Omental fat pad (tissue), 4 donors: ENCODE data around the gene LOXL4. TPM values are rescaled to one million over a fixed set of nuclear protein-coding genes. Genes with fewer than 3 reads are reported as not detected.

ENCODE experiments used
- ATAC-seq: fragments of 150-250 bp; one replicate; pipeline ENCODE4 v1.9.1; 2016; ENCODE audit warnings: mild to moderate bottlenecking, moderate library complexity; ENCODE audit not compliant: low FRiP score
- DNase-seq: peaks from one replicate; pipeline ENCODE4 v3.0.0-alpha.2; 2019; ENCODE audit warnings: low spot score
- total RNA-seq, 4 donors: library from RNA; depleted of rRNA; stranded (reverse); fragments of >200 nt; gene quantifications; one replicate each; pipeline ENCODE4 v1.1.0, GENCODE V29; 2016
- TF ChIP-seq, protein P1 (sequence below), 3 donors: fragments of 450-650 bp; IDR thresholded peaks; one replicate each; pipeline ENCODE4 v1.5.1; 2016 to 2017; ENCODE audit warnings: antibody characterized with exemption in 3 of 3, mild to moderate bottlenecking in 3 of 3, moderate library complexity in 2 of 3

LOXL4 gene
- total RNA-seq, 4 donors from 2014 or later = 3.3 to 13.0 (median 7.0) TPM

DNA sequence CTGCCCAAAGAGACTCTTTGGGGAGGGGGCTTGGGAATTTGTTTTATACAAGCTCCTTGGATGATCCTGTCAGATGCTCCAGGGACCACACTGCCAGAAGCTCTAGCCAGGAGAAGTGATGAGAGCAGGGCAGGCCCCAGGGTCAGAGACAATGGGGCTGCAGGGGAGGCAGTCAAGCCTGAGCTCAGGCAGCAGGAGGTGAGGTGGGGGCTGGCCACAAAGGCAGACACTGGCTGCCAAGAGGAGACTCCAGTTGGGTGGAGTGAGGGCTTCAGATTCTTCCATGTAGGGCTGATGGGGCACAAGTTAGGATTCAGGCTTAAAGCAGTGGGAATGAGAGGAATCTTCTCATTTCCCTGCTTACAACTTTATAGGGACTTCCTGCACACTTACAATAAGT lies 35.6 kb upstream of the LOXL4 start:
- TF ChIP-seq, protein P1, sequence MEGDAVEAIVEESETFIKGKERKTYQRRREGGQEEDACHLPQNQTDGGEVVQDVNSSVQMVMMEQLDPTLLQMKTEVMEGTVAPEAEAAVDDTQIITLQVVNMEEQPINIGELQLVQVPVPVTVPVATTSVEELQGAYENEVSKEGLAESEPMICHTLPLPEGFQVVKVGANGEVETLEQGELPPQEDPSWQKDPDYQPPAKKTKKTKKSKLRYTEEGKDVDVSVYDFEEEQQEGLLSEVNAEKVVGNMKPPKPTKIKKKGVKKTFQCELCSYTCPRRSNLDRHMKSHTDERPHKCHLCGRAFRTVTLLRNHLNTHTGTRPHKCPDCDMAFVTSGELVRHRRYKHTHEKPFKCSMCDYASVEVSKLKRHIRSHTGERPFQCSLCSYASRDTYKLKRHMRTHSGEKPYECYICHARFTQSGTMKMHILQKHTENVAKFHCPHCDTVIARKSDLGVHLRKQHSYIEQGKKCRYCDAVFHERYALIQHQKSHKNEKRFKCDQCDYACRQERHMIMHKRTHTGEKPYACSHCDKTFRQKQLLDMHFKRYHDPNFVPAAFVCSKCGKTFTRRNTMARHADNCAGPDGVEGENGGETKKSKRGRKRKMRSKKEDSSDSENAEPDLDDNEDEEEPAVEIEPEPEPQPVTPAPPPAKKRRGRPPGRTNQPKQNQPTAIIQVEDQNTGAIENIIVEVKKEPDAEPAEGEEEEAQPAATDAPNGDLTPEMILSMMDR (IDR thresholded peaks at IDR 0.05) = no peak
- no peak for ATAC-seq
- no peak for DNase-seq

DNA sequence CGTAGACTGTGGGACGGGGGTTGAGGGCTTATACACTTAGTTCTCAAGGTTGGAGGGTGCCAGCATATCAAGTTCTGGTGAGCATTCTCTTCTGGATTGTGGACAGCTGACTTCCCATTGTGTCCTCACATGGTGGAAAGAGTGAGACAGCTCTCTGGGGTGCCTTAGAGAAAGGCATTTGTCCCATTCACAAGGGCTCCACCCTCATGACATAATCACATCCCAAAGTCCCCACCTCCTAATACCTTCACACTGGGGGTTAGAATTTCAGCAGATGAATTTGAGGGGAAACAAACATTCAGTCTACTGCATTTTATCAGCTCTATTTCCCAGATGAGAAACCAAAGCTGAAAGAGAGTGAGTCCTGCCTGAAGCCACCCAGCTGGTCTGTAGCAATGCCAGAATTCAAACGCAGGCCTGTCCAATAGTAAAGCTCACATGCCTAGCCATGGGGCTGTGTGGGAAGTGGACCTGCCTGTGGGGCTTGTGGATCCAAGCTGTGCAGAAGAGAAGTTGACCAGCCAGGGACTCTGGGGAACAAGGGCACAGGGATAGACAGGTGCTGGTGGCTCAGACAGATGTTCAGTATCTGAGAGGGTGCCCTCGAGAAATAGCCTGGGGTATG lies 34.9 kb upstream of the LOXL4 start:
- ATAC-seq (no peak), DNase-seq (no peak)
- TF ChIP-seq, protein P1 (IDR thresholded peaks at IDR 0.05) = no peak

DNA sequence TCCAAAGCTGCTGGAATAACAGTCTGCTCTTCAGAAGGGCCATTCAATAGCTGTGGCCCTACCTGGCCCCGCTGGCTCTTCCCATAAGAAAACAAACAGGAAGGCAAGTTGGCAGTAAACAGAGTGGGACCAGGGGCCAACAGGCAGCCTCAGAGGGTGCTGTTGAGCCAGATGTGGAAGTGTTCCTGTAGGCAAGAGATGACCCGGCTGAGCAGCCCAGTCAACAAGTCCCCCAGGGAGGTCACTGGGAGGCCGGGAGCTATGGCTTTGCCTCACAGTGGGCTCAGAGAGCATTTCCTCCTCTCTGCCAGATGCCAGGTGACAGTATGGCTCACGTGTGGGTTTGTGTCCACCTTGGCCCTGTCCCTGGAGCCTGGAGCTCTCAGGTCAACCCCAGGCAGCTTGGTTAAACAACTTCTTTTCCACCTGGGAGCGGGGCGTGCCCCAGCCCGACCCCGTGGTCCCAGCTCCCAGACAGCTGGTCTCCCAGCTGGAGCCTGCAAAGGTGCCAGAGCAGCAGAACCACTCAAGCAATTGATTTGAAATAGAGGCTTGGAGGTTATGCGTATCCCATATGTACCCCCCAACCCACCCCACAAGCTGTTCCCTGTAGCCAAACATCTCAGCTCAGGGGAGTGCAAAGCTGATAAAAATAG lies 33.8 kb upstream of the LOXL4 start:
- DNase-seq (no peak), ATAC-seq (no peak)
- TF ChIP-seq, protein P1 (IDR thresholded peaks at IDR 0.05) = no peak

DNA sequence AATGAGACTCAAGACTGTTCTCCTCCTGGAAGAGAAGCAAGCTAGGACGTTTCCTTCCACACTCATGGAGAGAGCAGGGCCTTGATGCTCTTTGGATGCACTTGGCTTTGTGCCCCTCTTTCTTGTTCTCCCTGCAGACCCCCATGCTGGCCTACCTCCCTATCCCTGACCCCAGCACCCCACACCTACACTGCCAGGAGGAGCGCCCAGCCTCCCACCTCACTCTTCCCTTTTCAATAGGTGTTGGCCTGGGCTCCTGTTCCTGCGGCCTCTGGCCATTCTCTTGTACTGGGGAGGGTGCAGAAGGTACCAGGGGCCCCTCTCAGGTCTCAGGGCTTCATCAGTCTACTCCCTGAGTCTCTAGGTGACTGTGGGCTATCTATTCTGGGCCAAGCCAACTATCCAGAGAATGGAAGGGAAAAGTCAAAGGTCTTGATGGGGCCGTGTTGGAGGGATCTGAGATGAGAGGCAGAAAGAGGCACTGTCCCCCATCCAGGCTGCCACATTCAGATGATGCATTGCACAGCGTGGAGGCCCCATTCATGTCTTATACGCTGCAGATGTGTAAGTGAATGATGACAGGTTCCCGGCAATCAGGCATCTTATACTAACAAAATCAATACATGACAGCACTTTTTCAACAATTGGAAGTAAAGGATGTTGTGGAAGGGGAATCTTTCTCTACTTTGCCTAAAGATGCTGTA lies 32.7 kb upstream of the LOXL4 start:
- DNase-seq (no peak), ATAC-seq (no peak)
- TF ChIP-seq, protein P1 (IDR thresholded peaks at IDR 0.05) = no peak

DNA sequence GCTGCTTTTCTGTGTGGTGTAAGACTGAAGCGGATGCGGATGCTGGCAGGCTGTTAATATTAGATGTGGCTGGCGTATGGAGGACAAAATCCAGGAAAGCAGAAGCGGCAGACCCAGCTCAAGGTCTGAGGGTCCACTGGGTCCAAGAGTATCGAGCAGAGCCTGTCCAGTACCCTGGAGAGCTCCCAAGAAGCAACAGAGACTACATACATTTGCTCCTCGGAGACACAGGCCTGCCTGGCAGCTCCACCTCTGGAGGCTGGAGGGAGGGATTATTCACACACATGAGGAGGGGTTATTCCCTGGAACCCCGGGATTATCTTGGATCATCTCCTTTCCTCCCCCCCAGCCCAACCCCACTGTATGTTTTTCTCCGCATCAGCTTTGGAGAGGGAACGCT lies 31.3 kb upstream of the LOXL4 start:
- ATAC-seq (no peak), DNase-seq (no peak)
- TF ChIP-seq, protein P1 (IDR thresholded peaks at IDR 0.05) = no peak

DNA sequence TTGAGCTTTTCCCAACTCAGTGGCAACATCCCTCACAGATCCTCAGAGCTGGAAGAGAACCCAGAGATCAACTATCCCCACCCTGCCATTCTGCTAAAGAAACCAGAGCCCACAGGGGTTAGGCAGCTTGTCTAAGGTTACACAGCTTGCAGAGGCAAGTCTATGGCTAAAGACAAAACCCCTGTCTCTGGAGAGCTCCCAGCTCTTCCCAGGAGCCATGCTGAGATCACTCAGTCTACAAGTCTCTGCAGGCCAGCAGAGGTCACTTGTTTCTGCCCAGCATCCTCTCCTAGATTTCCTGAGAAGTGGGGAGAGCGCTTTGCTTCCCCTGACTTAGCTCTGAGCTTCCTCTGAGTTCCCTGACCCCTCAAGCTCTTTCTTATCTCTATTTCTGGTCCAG lies 28.5 kb upstream of the LOXL4 start:
- ATAC-seq (no peak), DNase-seq (no peak)
- TF ChIP-seq, protein P1 (IDR thresholded peaks at IDR 0.05) = no peak
